ENCODE data around the gene CBX4. TPM values are rescaled to one million over a fixed set of nuclear protein-coding genes. Genes with fewer than 3 reads are reported as not detected.

CBX4 gene
- 10 to 100 TPM in 5 of 6 experiments, 1 to 10 TPM in 1; 8.9 to 21.9 (median 15.1) TPM for total RNA-seq
- long read RNA-seq = 0 reads

DNA sequence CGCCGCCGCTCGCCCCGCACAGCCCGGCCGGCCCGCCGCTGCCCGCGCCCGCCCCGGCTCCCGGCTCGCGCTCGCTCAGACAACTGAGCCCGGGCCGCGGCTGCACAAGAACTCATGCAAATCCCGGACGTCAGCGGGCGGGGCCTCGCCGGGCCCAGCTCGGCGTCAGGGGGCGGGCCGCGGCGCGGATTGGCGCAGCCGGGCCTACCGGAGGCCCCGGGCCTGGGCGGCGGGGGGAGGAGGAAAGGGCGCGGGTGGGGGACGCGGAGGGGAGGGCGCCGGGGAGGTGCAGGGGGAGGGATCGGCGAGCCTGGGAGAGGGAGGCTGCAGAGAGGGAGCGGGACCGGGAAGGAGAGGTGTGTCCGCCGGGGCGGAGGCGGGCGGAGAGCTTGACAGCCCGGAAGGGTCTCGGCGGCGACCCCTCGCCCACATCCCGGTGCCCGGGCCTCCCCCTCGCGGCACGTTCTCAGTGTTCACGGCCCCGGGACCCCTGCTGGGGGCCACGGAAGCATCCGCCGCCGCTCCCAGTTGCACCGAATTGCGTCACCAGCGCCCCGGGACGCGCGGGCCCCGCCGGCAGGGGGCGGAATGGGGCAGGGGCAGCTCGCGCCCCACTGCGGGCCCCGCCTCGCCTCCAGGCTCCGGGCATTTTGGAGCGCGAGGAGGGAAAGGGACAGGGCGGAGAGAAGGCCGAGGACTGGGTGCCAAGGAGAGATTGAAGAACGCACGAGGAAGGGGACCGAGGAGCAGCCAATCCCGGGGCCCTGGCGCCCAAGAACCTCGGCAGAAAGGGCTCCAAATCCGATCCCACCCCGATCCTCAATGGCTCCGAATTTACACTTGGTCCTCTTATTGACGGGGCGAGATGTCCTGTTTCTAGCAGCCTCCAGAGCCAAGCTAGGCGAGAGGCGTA lies at the start of gene CBX4:
CBX4 (minus strand) TSS at position 85 of the 913 bp plus-strand sequence. CDS start 189 bp downstream, outside the sequence.
- peaks cover 0 to 8% of the 10 kb centered on the region in 2 donors for H3K27me3 ChIP-seq
- peak; percentile 66 to 81 (median 70) for ATAC-seq
- H3K36me3 ChIP-seq = peaks cover 0 to 7% (median 3%) of the 10 kb centered on the region in 4 donors
- intact Hi-C loops (cut with DNase I) = loop anchor here (5.0 to 10.0 kb wide), 3 partner anchors 37 to 145 kb away; no protein-coding TSS in a partner anchor
- no peaks in the 10 kb centered on the region for H3K9me3 ChIP-seq
- peak within 1 kb of the TSS; percentile 68 to 71 (median 68) for H3K4me3 ChIP-seq
- H3K4me1 ChIP-seq = peaks cover 0 to 62% (median 15%) of the 10 kb centered on the region in 4 donors
- peak; percentile 87 for TF ChIP-seq POLR2A (IDR thresholded peaks at IDR 0.05)
- TF ChIP-seq, protein P1, sequence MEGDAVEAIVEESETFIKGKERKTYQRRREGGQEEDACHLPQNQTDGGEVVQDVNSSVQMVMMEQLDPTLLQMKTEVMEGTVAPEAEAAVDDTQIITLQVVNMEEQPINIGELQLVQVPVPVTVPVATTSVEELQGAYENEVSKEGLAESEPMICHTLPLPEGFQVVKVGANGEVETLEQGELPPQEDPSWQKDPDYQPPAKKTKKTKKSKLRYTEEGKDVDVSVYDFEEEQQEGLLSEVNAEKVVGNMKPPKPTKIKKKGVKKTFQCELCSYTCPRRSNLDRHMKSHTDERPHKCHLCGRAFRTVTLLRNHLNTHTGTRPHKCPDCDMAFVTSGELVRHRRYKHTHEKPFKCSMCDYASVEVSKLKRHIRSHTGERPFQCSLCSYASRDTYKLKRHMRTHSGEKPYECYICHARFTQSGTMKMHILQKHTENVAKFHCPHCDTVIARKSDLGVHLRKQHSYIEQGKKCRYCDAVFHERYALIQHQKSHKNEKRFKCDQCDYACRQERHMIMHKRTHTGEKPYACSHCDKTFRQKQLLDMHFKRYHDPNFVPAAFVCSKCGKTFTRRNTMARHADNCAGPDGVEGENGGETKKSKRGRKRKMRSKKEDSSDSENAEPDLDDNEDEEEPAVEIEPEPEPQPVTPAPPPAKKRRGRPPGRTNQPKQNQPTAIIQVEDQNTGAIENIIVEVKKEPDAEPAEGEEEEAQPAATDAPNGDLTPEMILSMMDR (IDR thresholded peaks at IDR 0.05) = peak; percentile 89 to 97 (median 93)
- peak; percentile 98 for DNase-seq
- H3K27ac ChIP-seq = peak within 1 kb of the TSS; percentile 88 to 99 (median 92)
- no CpG with 5 or more reads among the region's 103 CpGs for WGBS (ENCODE audit: insufficient coverage, low coverage, low lambda C conversion rate, missing lambda C conversion rate)

DNA sequence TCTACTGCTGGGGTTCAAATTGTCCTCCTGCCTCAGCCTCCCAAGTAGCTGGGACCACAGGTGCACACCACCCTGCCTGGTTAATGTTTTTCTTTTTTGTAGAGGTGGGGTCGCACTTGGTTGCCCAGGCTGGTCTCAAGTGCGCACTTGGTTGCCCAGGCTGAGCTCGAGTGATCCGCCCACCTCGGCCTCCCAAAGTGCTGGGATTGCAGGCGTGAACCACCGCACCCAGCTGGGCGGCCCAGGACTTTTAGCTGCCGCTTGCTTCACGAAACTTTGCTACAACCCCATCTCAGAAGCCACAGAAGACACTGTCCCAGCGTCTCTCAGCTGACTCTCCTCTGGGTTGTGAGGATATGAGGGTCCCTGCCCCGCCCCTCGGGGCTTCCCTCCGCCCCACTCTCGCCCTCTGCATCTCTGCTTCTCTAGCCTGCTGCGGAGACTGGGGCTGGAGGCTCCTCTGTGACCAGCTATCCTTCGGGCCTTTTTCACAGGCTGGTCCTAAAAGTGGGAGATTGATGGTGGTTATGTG lies 48.8 kb upstream of the CBX4 start:
- Histone ChIP-seq H3K4me1 (no peaks in the 10 kb centered on the region), H3K9me3 (no peaks in the 10 kb centered on the region), H3K36me3 (no peaks in the 10 kb centered on the region), H3K4me3 (no peak overlapping the region), H3K27me3 (no peaks in the 10 kb centered on the region), H3K27ac (no peak overlapping the region)
- 93% methylated on average over 4 of the region's 17 CpGs for WGBS (ENCODE audit: insufficient coverage, low coverage, low lambda C conversion rate, missing lambda C conversion rate)
- no peak for TF ChIP-seq POLR2A (IDR thresholded peaks at IDR 0.05)
- TF ChIP-seq, protein P1 (IDR thresholded peaks at IDR 0.05) = no peak
- ATAC-seq (no peak), DNase-seq (peak in 1 of 3 donors; percentile 29)
- intact Hi-C loops (cut with DNase I) = no loop called here

DNA sequence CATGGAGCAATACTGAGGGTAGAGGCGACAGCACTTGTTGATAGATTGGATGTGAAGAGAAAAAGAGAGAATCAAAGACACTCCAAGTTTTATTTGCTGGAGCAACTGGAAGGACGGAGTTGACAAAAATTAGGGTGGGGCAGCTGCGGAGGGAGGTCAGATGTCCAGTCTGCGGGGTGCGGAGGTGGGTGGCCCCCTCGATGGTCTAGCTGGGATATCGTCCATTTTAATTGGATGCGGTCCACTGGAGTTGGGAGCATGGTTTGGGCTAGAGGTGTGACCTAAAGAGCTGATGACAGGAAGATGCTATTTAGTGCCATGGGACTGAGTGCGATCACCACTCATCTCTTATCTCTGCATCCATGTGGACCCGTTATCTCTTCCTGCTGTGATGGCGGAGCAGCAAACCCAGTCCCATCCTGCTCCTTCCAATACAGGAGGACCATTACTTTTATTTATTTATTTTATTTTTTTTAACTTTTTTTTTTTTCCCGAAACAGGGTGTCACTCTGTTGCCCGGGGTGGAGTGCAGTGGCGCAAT lies 48.3 kb upstream of the CBX4 start:
- no peaks in the 10 kb centered on the region for H3K27me3 ChIP-seq
- TF ChIP-seq, protein P1 (IDR thresholded peaks at IDR 0.05) = no peak
- TF ChIP-seq POLR2A (IDR thresholded peaks at IDR 0.05) = no peak
- no peaks in the 10 kb centered on the region for H3K9me3 ChIP-seq
- no peak overlapping the region for H3K4me3 ChIP-seq
- intact Hi-C loops (cut with DNase I) = no loop called here
- 91% methylated on average over 9 of the region's 14 CpGs for WGBS (ENCODE audit: insufficient coverage, low coverage, low lambda C conversion rate, missing lambda C conversion rate)
- no peak overlapping the region for H3K27ac ChIP-seq
- no peaks in the 10 kb centered on the region for H3K36me3 ChIP-seq
- H3K4me1 ChIP-seq = no peaks in the 10 kb centered on the region
- DNase-seq (peak in 1 of 3 donors; percentile 31), ATAC-seq (no peak)

DNA sequence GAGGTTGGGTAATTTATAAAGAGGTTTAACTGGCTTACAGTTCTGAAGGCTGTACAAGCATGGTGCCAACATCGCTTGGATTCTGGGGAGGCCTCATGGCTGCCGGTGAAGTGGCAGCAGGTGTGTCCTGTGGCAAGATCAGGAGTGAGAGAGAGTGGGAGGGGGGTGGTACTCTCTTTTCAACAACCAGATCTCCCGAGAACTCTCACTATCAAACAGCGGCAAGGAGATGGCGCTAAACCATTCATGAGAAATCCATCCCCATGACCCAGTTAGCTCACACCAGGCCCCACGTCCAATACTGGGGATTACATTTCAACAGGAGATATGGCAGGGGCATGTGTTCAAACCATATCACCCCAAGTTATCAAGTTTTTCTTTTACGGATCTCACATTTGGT lies 44.0 kb upstream of the CBX4 start:
- Histone ChIP-seq H3K9me3 (no peaks in the 10 kb centered on the region), H3K36me3 (no peaks in the 10 kb centered on the region), H3K4me3 (no peak overlapping the region), H3K27me3 (no peaks in the 10 kb centered on the region), H3K4me1 (no peaks in the 10 kb centered on the region), H3K27ac (no peak overlapping the region)
- ATAC-seq = no peak
- 83% methylated on average over 7 of the region's 7 CpGs for WGBS (ENCODE audit: insufficient coverage, low coverage, low lambda C conversion rate, missing lambda C conversion rate)
- TF ChIP-seq, protein P1 (IDR thresholded peaks at IDR 0.05) = no peak
- no peak for TF ChIP-seq POLR2A (IDR thresholded peaks at IDR 0.05)
- intact Hi-C loops (cut with DNase I) = no loop called here
- DNase-seq = no peak

All from right lobe of liver (tissue), 6 donors.